ENCODE measurements around the gene MLH1.
"Not testable (repeated sequence)": the region's sequence is repeated elsewhere in the genome, so short reads cannot be mapped to it uniquely, and the experiment has no call there.

DNA sequence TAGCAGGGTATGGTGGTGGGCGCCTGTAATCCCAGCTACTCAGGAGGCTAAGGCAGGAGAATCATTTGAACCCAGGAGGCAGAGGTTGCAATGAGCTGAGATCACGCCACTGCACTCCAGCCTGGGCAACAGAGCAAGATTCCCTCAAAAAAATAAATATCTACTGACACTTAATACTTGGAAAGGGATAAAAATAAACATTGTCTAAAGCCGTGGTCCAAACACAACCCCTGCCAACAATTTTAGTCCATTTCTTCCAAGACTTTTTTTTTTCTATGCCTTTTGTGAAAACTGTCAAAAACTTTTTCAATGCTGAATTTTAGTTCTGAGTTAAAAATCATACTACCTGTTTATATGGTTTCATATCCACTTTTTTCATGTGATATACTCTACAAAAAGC, 49.4 kb downstream of the MLH1 start:
- TF ChIP-seq, protein P1, sequence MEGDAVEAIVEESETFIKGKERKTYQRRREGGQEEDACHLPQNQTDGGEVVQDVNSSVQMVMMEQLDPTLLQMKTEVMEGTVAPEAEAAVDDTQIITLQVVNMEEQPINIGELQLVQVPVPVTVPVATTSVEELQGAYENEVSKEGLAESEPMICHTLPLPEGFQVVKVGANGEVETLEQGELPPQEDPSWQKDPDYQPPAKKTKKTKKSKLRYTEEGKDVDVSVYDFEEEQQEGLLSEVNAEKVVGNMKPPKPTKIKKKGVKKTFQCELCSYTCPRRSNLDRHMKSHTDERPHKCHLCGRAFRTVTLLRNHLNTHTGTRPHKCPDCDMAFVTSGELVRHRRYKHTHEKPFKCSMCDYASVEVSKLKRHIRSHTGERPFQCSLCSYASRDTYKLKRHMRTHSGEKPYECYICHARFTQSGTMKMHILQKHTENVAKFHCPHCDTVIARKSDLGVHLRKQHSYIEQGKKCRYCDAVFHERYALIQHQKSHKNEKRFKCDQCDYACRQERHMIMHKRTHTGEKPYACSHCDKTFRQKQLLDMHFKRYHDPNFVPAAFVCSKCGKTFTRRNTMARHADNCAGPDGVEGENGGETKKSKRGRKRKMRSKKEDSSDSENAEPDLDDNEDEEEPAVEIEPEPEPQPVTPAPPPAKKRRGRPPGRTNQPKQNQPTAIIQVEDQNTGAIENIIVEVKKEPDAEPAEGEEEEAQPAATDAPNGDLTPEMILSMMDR (IDR thresholded peaks at IDR 0.05) = not testable (repeated sequence)
- TF ChIP-seq POLR2AphosphoS5 (IDR thresholded peaks at IDR 0.05; ENCODE audit: insufficient read depth in 1 of 2, low read depth in 1 of 2); POLR2A (IDR thresholded peaks at IDR 0.05): not testable (repeated sequence)
